ENCODE data around the gene ARHGEF3. TPM values are rescaled to one million over a fixed set of nuclear protein-coding genes. Genes with fewer than 3 reads are reported as not detected.

The ARHGEF3 gene
- total RNA-seq, 4 donors from 2014 or later, result 9.0 to 14.7 (median 11.7) TPM

DNA sequence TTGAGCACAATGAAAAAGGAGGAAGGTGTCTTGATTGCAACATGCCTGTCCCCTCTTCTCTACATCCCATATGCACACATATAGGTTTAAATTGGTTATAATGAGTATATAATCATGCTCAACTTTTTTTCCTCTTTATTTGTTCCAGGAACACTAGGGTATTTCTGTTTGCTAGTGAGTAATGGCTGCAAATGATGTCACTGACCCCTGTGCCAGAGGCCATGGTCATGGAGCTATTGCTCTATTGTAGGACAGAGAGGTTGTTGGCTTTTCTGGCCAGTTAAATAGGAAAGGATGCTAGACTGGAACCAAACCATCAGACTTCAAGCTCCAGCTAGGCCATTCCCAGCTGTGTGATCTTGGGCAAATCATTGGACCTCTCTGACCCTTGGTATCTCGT lies 9.6 kb downstream of the ARHGEF3 start:
- TF ChIP-seq EP300 (IDR thresholded peaks at IDR 0.05), result no peak
- TF ChIP-seq POLR2AphosphoS5 (IDR thresholded peaks at IDR 0.05), result no peak
- no peak for TF ChIP-seq POLR2A (IDR thresholded peaks at IDR 0.05; ENCODE audit: low read depth)
- TF ChIP-seq, protein P1, sequence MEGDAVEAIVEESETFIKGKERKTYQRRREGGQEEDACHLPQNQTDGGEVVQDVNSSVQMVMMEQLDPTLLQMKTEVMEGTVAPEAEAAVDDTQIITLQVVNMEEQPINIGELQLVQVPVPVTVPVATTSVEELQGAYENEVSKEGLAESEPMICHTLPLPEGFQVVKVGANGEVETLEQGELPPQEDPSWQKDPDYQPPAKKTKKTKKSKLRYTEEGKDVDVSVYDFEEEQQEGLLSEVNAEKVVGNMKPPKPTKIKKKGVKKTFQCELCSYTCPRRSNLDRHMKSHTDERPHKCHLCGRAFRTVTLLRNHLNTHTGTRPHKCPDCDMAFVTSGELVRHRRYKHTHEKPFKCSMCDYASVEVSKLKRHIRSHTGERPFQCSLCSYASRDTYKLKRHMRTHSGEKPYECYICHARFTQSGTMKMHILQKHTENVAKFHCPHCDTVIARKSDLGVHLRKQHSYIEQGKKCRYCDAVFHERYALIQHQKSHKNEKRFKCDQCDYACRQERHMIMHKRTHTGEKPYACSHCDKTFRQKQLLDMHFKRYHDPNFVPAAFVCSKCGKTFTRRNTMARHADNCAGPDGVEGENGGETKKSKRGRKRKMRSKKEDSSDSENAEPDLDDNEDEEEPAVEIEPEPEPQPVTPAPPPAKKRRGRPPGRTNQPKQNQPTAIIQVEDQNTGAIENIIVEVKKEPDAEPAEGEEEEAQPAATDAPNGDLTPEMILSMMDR (IDR thresholded peaks at IDR 0.05), result no peak
- Histone ChIP-seq H3K9me3 (no peaks in the 10 kb centered on the region), H3K4me3 (no peak overlapping the region), H3K36me3 (no peaks in the 10 kb centered on the region), H3K27ac (replicated peaks in 1 of 4) (no peak overlapping the region), H3K4me1 (peaks cover 37 to 64% (median 45%) of the 10 kb centered on the region in 4 donors), H3K27me3 (no peaks in the 10 kb centered on the region)
- DNase-seq (ENCODE audit: extremely low spot score), result no peak
- intact Hi-C loops (cut with DNase I), result no loop called here
- 90% methylated on average over 1 of the region's 1 CpG for WGBS

DNA sequence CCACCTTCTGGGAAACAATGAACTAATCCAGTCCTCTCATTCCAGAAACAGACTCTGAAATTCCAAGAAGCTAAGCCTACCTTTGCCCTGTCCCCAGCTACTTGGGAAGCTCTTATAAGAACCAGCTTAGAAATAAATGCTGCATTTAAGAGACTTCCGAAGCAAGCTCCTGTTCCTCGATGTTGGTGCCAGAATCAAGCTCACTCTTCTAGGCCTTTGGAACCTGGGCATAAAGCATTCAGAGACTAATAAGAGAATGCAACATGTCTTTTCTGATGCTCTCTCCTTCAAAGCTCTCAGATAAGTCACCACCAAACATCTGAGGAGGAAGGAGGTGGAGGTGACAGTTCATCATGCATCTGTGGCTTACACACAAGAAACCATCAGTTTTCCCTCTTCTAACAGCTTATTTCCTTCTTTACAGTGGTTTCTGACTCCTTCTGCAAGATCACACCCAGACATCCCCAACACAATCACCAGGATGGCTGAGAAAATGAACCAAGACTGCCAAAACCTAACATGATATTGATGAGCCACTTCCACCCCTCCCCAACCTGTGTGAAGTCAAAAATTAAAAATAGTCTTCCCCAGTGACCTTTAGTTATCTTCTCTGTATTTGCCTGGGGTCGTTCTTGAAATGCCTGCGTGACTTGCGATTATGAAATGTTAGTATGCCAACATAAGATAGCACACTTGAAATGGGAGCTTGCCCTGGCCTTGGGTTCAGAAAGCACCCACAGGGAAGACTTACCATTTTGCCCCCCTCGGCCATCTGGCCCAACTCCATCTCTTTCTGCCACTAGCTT lies 11.5 kb downstream of the ARHGEF3 start:
- peak overlapping the region in 1 of 4 donors; percentile 2 for H3K27ac ChIP-seq (replicated peaks in 1 of 4)
- no peak overlapping the region for H3K4me3 ChIP-seq
- 77% methylated on average over 6 of the region's 6 CpGs for WGBS
- no peak for DNase-seq (ENCODE audit: extremely low spot score)
- no peaks in the 10 kb centered on the region for H3K9me3 ChIP-seq
- no peak for TF ChIP-seq POLR2A (IDR thresholded peaks at IDR 0.05; ENCODE audit: low read depth)
- no peak for TF ChIP-seq EP300 (IDR thresholded peaks at IDR 0.05)
- TF ChIP-seq, protein P1 (IDR thresholded peaks at IDR 0.05), result no peak
- no peak for TF ChIP-seq POLR2AphosphoS5 (IDR thresholded peaks at IDR 0.05)
- H3K27me3 ChIP-seq, result no peaks in the 10 kb centered on the region
- peaks cover 42 to 64% (median 45%) of the 10 kb centered on the region in 4 donors for H3K4me1 ChIP-seq
- intact Hi-C loops (cut with DNase I), result no loop called here
- H3K36me3 ChIP-seq, result no peaks in the 10 kb centered on the region

DNA sequence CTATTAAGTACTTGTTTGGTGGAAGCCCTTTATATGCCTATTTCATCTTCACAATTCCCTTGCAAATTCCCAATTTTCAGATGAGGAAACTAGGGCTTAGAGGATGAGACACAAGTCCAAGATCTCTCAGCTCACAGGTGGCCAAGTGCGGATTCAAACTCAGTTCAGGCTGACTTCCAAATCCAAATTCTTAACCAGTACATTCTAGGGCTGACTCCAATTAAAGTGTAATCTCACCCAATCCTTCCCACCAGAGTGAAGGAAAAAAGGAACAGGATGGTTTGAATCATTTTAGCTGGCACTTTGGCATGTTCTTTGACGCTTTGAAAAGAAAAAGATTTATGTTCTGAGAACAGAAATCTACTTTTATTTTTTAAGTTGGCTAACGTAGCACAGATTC lies 12.7 kb downstream of the ARHGEF3 start:
- H3K4me3 ChIP-seq, result no peak overlapping the region
- intact Hi-C loops (cut with DNase I), result no loop called here

GRCh38 chr3:56788521-56788920 lies 13.2 kb downstream of the ARHGEF3 start:
- no peaks in the 10 kb centered on the region for H3K27me3 ChIP-seq
- intact Hi-C loops (cut with DNase I), result no loop called here
- H3K4me1 ChIP-seq, result peaks cover 54 to 74% (median 56%) of the 10 kb centered on the region in 4 donors
- DNase-seq (ENCODE audit: extremely low spot score), result no peak
- 72% methylated on average over 2 of the region's 2 CpGs for WGBS
- H3K9me3 ChIP-seq, result no peaks in the 10 kb centered on the region
- H3K36me3 ChIP-seq, result no peaks in the 10 kb centered on the region
- TF ChIP-seq POLR2A (IDR thresholded peaks at IDR 0.05; ENCODE audit: low read depth) (no peak), EP300 (IDR thresholded peaks at IDR 0.05) (no peak), POLR2AphosphoS5 (IDR thresholded peaks at IDR 0.05) (no peak)
- TF ChIP-seq, protein P1 (IDR thresholded peaks at IDR 0.05), result no peak
- H3K27ac ChIP-seq (replicated peaks in 1 of 4), result peak overlapping the region in 3 of 4 donors; percentile 8 to 27 (median 8)
- no peak overlapping the region for H3K4me3 ChIP-seq

More for the DNA sequence above, 12.7 kb downstream of the ARHGEF3 start:
- H3K4me1 ChIP-seq, result peaks cover 49 to 68% (median 51%) of the 10 kb centered on the region in 4 donors
- H3K36me3 ChIP-seq, result no peaks in the 10 kb centered on the region
- DNase-seq (ENCODE audit: extremely low spot score), result no peak
- WGBS, result 70% methylated on average over 3 of the region's 3 CpGs
- no peaks in the 10 kb centered on the region for H3K9me3 ChIP-seq
- TF ChIP-seq POLR2AphosphoS5 (IDR thresholded peaks at IDR 0.05) (no peak), EP300 (IDR thresholded peaks at IDR 0.05) (no peak), POLR2A (IDR thresholded peaks at IDR 0.05; ENCODE audit: low read depth) (no peak)
- TF ChIP-seq, protein P1 (IDR thresholded peaks at IDR 0.05), result no peak
- H3K27ac ChIP-seq (replicated peaks in 1 of 4), result peak overlapping the region in 2 of 4 donors; percentile 8 to 27
- no peaks in the 10 kb centered on the region for H3K27me3 ChIP-seq
